BE2C (cell line): ENCODE data around the gene JMY.

Source experiments
- DNase-seq: peaks from one replicate; pipeline ENCODE4 v3.0.0-alpha.2; 2020
- H3K27me3 ChIP-seq: fragments of 250-450 bp; sonication (Bioruptor Pico); 2 replicates; pipeline ENCODE4 v1.5.1; 2020; ENCODE audit warnings: mild to moderate bottlenecking
- H3K36me3 ChIP-seq: fragments of 250-450 bp; sonication (Bioruptor Pico); 2 replicates; pipeline ENCODE4 v1.5.1; 2020; ENCODE audit warnings: mild to moderate bottlenecking
- H3K4me1 ChIP-seq: fragments of 250-450 bp; sonication (Bioruptor Pico); 2 replicates; pipeline ENCODE4 v1.5.1; 2020
- H3K4me3 ChIP-seq: 2 replicates; pipeline ENCODE4 v1.5.1; 2011; ENCODE audit warnings: low read depth, low read length
- H3K9me3 ChIP-seq: fragments of 250-450 bp; sonication (Bioruptor Pico); 2 replicates; pipeline ENCODE4 v1.5.1; 2020
- CTCF ChIP-seq: IDR thresholded peaks from 2 replicates; pipeline ENCODE4 v1.5.1; 2012; ENCODE audit warnings: mild to moderate bottlenecking, low read depth, low read length

Gene JMY

DNA sequence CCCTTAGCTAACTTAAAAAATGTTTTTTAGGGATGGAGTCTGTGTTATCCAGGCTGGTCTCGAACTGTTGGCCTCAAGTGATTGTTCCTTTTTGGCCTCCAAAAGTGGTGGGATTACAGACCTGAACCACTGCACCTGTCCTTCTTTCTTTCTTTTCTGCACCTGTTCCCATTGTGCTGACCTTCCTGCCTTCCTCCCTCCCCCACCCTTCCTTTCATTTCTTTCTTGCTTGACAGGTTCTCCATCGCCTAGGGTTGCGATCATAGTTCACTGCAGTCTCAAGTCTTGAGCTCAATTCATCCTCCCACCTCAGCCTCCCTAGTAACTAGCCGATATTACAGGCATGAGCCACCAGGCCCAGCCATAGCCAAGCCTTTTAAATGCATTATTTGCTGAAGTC, 20.6 kb downstream of the JMY start:
- TF ChIP-seq CTCF: no peak
- H3K4me3 ChIP-seq: no peak overlapping the region
- no peak for DNase-seq

DNA sequence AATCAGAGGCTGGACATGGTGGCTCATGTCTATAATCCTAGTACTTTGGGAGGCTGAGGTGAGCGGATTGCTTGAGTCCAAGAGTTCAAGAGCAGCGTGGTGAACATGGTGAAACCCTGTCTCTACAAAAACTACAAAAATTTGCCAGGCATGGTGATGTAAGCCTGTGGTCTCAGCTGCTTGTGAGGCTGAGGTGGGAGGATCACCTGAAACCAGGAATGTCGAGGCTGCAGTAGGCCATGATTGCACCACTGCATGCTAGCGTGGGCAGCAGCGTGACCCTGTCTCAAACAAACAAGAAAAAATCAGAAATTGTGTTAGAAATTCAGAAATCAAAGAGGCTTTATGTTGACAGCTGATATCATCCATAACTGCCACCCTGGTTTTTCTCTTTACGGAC, 21.4 kb downstream of the JMY start:
- no peak for TF ChIP-seq CTCF
- no peaks in the 10 kb centered on the region for H3K4me1 ChIP-seq
- no peak for DNase-seq

More for the DNA sequence above, 20.6 kb downstream of the JMY start:
- H3K36me3 ChIP-seq: peaks cover 4% of the 10 kb centered on the region; the same call in 1 of the 2 replicates
- no peaks in the 10 kb centered on the region for H3K27me3 ChIP-seq
- H3K4me1 ChIP-seq: no peaks in the 10 kb centered on the region
- H3K9me3 ChIP-seq: no peaks in the 10 kb centered on the region

DNA sequence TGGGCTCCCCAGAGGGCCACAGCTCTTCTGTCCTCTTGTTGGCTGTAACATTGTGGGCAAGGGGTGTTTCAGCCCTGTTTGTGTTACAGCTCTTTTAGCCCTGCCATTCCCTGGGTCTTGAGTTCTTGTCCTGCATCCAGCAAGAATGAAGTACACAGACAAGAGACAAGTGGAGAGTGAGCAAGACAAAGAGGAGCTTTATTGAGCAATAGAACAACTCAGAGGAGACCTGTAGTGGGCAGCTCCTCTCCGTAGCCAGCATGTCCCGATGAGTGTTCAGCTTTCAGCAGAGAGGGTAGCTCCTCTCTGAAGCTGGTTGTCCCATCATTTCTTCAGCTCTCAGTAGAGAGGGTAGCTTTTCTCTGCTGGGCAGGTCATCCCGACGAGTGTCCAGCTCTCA, 22.9 kb downstream of the JMY start:
- H3K4me3 ChIP-seq: no peak overlapping the region
- TF ChIP-seq CTCF: no peak
- no peaks in the 10 kb centered on the region for H3K27me3 ChIP-seq
- no peaks in the 10 kb centered on the region for H3K36me3 ChIP-seq
- no peak for DNase-seq
- no peaks in the 10 kb centered on the region for H3K9me3 ChIP-seq
- H3K4me1 ChIP-seq: no peaks in the 10 kb centered on the region

More for the DNA sequence above, 21.4 kb downstream of the JMY start:
- H3K27me3 ChIP-seq: no peaks in the 10 kb centered on the region
- peaks cover 4% of the 10 kb centered on the region; the same call in 1 of the 2 replicates for H3K36me3 ChIP-seq
- no peaks in the 10 kb centered on the region for H3K9me3 ChIP-seq
- H3K4me3 ChIP-seq: no peak overlapping the region

DNA sequence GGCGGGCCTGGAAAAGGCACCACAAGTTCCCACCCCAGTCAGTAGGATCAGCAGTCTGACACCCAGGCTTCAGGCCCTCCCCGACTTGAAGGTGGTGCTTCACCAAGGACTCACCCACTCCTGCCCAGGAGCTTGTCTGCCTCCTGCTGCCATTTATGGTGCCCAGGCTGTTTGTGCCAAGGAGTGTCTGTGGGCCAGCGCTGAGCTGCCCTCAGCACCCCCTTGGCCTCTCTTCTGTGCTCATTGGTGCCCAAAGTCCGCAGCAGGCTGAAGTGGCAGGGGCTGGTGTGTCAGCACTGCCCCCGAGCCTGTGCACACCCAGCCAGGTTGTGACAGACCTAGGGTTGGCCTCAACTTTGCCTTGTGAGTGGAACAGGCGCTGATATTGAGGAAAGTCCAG, 23.5 kb downstream of the JMY start:
- H3K27me3 ChIP-seq: no peaks in the 10 kb centered on the region
- no peaks in the 10 kb centered on the region for H3K9me3 ChIP-seq
- DNase-seq: no peak
- no peak for TF ChIP-seq CTCF
- no peaks in the 10 kb centered on the region for H3K36me3 ChIP-seq
- H3K4me1 ChIP-seq: no peaks in the 10 kb centered on the region
- no peak overlapping the region for H3K4me3 ChIP-seq

DNA sequence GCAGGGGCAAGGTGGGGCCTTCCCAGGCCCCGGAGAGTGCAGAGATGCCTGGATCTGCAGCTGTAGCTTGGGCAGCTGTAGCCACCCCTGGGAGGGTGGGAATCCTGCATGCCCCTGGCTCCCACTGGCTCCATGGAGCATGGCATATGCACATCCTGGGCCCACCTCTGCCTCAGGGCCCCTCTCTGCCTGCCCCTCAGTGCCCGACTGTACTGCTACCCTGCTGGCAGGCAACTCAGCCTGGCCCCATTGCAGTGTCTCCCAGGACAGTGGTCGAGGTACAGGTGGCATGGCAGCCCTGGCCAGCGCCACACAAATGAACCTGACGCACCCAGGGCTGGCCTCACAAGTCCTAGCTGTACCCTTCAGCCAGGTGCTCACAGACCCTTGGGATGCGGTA, 23.9 kb downstream of the JMY start:
- Histone ChIP-seq H3K4me3 (no peak overlapping the region), H3K36me3 (no peaks in the 10 kb centered on the region), H3K27me3 (no peaks in the 10 kb centered on the region), H3K9me3 (no peaks in the 10 kb centered on the region), H3K4me1 (no peaks in the 10 kb centered on the region)
- no peak for DNase-seq
- TF ChIP-seq CTCF: no peak

GRCh38 chr5:79261897-79262296, 26.0 kb downstream of the JMY start:
- no peaks in the 10 kb centered on the region for H3K27me3 ChIP-seq
- H3K4me3 ChIP-seq: no peak overlapping the region
- no peak for DNase-seq
- H3K9me3 ChIP-seq: no peaks in the 10 kb centered on the region
- no peaks in the 10 kb centered on the region for H3K36me3 ChIP-seq
- TF ChIP-seq CTCF: no peak
- H3K4me1 ChIP-seq: no peaks in the 10 kb centered on the region
